Panc1 (cell line): Measurements from ENCODE around the gene F11R. TPM values are rescaled to one million over a fixed set of nuclear protein-coding genes. Genes with fewer than 3 reads are reported as not detected.
A peak's percentile ranks its signal among the peaks of the same experiment; 100 is the strongest.

Source experiments
- ATAC-seq: fragments of 200-7000 bp; cut with Tn5 transposase; 2 replicates; pipeline ENCODE4 v1.9.1; 2020; ENCODE audit warnings: mild to moderate bottlenecking, moderate library complexity
- BruUV-seq: library from RNA; stranded (reverse); fragments of 400-500 nt; replicated peaks from 2 replicates; lab custom pipeline; 2021; lab: Mats Ljungman, UMichigan
- CTCF ChIA-PET: fragments of 300-600 bp; sonication (Branson Sonifier 250); formaldehyde crosslinking; loops from one replicate; lab custom pipeline; 2022; ENCODE audit warnings: antibody characterized with exemption; lab: Charles Lee
- POLR2A ChIA-PET: fragments of 300-600 bp; sonication (Branson Sonifier 250); formaldehyde crosslinking; loops from one replicate; lab custom pipeline; 2022; ENCODE audit warnings: antibody characterized with exemption; lab: Charles Lee
- DNase-seq: peaks from one replicate; pipeline ENCODE4 v3.0.0-alpha.2; 2010; ENCODE audit warnings: low read depth, low spot score
- H3K27ac ChIP-seq: 2 replicates; pipeline ENCODE4 v1.5.1; 2011; ENCODE audit warnings: mild to moderate bottlenecking, low read length, inconsistent platforms
- H3K27me3 ChIP-seq: fragments of 200-500 bp; sonication (Bioruptor generic); 2 replicates; pipeline ENCODE4 v1.6.0; 2014; ENCODE audit warnings: low read length, inconsistent platforms; ENCODE audit not compliant: control insufficient read depth, insufficient read depth
- H3K36me3 ChIP-seq: fragments of 200-500 bp; sonication (Bioruptor generic); 2 replicates; pipeline ENCODE4 v1.5.1; 2014; ENCODE audit warnings: inconsistent platforms, mild to moderate bottlenecking, low read length, moderate library complexity; ENCODE audit not compliant: control insufficient read depth, insufficient read depth
- H3K4me1 ChIP-seq: 2 replicates; pipeline ENCODE4 v1.5.1; 2011; ENCODE audit warnings: inconsistent platforms, mild to moderate bottlenecking, low read length, moderate library complexity; ENCODE audit not compliant: control insufficient read depth, insufficient read depth
- H3K4me3 ChIP-seq, 2 experiments: 2 replicates each; pipeline ENCODE4 v1.5.1; 2011 to 2012; ENCODE audit warnings: low read depth in 2 of 2, low read length in 2 of 2, mild to moderate bottlenecking in 2 of 2, inconsistent platforms in 1 of 2, moderate library complexity in 1 of 2
- H3K9me3 ChIP-seq: fragments of 200-500 bp; sonication (Bioruptor generic); 2 replicates; pipeline ENCODE4 v1.5.1; 2014; ENCODE audit warnings: low read depth, mild to moderate bottlenecking, inconsistent platforms, low read length, moderate library complexity; ENCODE audit not compliant: control insufficient read depth, insufficient read depth
- POLR2AphosphoS5 ChIP-seq: IDR thresholded peaks from 2 replicates; pipeline ENCODE4 v1.6.1; 2012; ENCODE audit warnings: mild to moderate bottlenecking, low read depth, low read length, moderate library complexity
- SIN3A ChIP-seq: IDR thresholded peaks from 2 replicates; pipeline ENCODE4 v1.6.1; 2012; ENCODE audit warnings: low read depth, mild to moderate bottlenecking, low read length, moderate library complexity, borderline replicate concordance; ENCODE audit not compliant: insufficient read depth
- TCF7L2 ChIP-seq: IDR thresholded peaks from 2 replicates; pipeline ENCODE4 v1.6.1; 2011; ENCODE audit warnings: mild to moderate bottlenecking, low read depth, low read length, inconsistent platforms
- in situ Hi-C: cut with HindIII; loops from 2 replicates; pipeline ENCODE4 v1.10.0; 2016; ENCODE audit warnings: low sequenced_read_pairs, low pct_unique_long_range_greater_than_20kb
- intact Hi-C: fragments of 100-400 bp; cut with micrococcal nuclease; formaldehyde crosslinking; loops from one replicate; pipeline ENCODE4 v1.10.0; 2022; ENCODE audit not compliant: unreplicated experiment
- total RNA-seq: library from RNA; stranded (reverse); gene quantifications from one replicate; pipeline ENCODE4 v1.2.1, GENCODE V29; 2021; ENCODE audit not compliant: unreplicated experiment
- TF ChIP-seq, protein P1 (sequence below), 2 experiments: IDR thresholded peaks; 2 replicates each; pipeline ENCODE4 v1.6.1; 2011 to 2012; ENCODE audit warnings: low read depth in 2 of 2, control low read depth in 1 of 2, low read length in 1 of 2, mild to moderate bottlenecking in 1 of 2, moderate library complexity in 1 of 2; ENCODE audit not compliant: insufficient read depth in 1 of 2
- TF ChIP-seq, protein P2 (sequence below): fragments of 450-650 bp; IDR thresholded peaks from 2 replicates; pipeline ENCODE4 v1.5.1; 2017; ENCODE audit warnings: mild to moderate bottlenecking

Gene F11R
- total RNA-seq, 1 experiment from 2014 or later, result 63.0 TPM

DNA sequence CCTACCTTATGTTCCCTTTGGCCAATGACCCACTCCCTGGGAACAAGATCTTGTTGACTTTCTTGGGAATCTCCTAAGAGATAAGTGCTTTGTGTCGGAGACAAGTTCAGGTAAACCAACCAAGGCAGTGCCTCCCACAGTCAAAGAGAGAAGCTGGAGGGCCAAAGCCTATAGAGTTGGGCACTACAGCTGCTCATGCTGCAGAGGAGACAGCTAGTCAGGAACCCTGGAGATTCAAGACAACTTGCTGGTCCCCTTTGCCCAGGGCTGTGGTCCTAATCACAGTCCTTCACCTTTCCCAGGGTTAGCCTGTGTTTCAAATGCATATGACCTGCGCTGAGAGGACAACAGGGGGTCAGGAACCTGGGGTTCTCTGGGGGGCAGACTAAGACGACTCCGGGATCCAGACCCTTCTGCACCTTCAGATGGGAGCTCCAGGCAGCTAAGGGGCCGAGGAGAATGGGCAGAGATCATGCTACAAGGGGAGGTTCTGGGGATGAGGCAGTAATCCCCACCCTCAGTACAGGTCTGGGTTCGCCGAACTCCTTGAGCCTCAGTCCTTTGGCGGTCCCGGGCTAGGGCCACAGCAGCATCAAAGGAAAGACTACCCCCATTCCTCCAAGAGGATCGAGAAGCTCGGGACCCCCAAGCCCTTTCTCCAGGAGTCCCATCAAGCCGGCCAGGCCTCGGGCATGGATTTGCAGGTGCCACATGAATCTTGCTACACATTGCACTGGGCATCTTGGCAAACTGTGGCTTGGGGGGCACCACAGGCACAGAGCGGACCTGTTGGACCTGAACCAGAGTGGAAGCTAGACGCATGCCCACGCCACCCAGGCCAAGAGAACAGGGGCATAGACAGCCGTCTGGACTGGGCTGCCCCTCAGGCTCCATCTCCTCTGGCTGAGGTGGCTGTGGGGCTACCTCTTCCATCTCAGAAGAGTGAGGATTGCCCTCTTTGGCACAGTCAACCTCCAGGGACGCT, 26.8 kb upstream of the F11R start:
- TF ChIP-seq, protein P1, sequence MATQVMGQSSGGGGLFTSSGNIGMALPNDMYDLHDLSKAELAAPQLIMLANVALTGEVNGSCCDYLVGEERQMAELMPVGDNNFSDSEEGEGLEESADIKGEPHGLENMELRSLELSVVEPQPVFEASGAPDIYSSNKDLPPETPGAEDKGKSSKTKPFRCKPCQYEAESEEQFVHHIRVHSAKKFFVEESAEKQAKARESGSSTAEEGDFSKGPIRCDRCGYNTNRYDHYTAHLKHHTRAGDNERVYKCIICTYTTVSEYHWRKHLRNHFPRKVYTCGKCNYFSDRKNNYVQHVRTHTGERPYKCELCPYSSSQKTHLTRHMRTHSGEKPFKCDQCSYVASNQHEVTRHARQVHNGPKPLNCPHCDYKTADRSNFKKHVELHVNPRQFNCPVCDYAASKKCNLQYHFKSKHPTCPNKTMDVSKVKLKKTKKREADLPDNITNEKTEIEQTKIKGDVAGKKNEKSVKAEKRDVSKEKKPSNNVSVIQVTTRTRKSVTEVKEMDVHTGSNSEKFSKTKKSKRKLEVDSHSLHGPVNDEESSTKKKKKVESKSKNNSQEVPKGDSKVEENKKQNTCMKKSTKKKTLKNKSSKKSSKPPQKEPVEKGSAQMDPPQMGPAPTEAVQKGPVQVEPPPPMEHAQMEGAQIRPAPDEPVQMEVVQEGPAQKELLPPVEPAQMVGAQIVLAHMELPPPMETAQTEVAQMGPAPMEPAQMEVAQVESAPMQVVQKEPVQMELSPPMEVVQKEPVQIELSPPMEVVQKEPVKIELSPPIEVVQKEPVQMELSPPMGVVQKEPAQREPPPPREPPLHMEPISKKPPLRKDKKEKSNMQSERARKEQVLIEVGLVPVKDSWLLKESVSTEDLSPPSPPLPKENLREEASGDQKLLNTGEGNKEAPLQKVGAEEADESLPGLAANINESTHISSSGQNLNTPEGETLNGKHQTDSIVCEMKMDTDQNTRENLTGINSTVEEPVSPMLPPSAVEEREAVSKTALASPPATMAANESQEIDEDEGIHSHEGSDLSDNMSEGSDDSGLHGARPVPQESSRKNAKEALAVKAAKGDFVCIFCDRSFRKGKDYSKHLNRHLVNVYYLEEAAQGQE (IDR thresholded peaks at IDR 0.05; ENCODE audit: insufficient read depth in 1 of 2, low read depth in 2 of 2, low read length in 1 of 2), result no peak
- TF ChIP-seq, protein P2, sequence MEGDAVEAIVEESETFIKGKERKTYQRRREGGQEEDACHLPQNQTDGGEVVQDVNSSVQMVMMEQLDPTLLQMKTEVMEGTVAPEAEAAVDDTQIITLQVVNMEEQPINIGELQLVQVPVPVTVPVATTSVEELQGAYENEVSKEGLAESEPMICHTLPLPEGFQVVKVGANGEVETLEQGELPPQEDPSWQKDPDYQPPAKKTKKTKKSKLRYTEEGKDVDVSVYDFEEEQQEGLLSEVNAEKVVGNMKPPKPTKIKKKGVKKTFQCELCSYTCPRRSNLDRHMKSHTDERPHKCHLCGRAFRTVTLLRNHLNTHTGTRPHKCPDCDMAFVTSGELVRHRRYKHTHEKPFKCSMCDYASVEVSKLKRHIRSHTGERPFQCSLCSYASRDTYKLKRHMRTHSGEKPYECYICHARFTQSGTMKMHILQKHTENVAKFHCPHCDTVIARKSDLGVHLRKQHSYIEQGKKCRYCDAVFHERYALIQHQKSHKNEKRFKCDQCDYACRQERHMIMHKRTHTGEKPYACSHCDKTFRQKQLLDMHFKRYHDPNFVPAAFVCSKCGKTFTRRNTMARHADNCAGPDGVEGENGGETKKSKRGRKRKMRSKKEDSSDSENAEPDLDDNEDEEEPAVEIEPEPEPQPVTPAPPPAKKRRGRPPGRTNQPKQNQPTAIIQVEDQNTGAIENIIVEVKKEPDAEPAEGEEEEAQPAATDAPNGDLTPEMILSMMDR, result no peak
- TF ChIP-seq TCF7L2, result no peak
- no peak for TF ChIP-seq SIN3A
- no peak for TF ChIP-seq POLR2AphosphoS5

DNA sequence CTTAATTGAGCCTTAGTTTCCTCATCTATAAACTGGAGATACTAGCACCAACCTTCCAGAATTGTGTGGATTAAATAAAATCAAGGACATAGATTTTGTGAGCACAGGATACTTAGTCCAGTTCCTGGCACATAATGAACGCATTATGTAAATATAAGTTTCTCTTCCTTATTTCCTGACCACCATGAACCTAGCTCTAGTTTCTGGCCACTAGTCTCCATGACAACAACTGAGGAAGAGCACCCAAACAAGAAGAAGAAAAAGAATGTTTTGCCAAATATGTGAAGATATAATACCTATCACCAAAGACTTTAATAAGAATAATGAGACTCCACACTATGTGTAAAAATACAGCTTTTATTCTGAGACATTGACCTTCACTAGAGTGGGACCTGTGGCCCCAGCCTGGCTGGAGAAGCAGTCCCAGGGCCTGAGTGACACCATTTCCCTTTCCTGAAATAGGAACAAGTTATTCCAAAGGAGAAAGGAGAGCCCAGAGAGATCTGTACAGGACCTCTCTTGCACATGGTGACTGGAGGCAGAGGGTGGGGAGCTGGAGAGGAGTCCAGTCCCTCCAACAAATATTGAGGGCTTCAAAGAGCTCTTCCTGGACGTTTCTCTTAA, 25.8 kb upstream of the F11R start:
- Histone ChIP-seq H3K4me3 (peak overlapping the region; percentile 69 to 93), H3K27me3 (no peaks in the 10 kb centered on the region), H3K27ac (peak overlapping the region; percentile 99), H3K36me3 (peaks cover 3% of the 10 kb centered on the region), H3K4me1 (peaks cover 13% of the 10 kb centered on the region), H3K9me3 (peaks cover 17% of the 10 kb centered on the region; the same call in 1 of the 2 replicates)
- BruUV-seq, result no TSS peak
- CTCF ChIA-PET, result no interaction called here
- TF ChIP-seq POLR2AphosphoS5 (no peak), SIN3A (no peak), TCF7L2 (no peak)
- TF ChIP-seq, protein P1 (IDR thresholded peaks at IDR 0.05; ENCODE audit: insufficient read depth in 1 of 2, low read depth in 2 of 2, low read length in 1 of 2), result no peak
- TF ChIP-seq, protein P2, result no peak
- DNase-seq (no peak), ATAC-seq (no peak)
- POLR2A ChIA-PET, result no interaction called here
- in situ Hi-C loops (no loop called here), intact Hi-C loops (no loop called here)

More for the DNA sequence above, 26.8 kb upstream of the F11R start:
- peaks cover 17% of the 10 kb centered on the region; the same call in 1 of the 2 replicates for H3K9me3 ChIP-seq
- no TSS peak for BruUV-seq
- in situ Hi-C loops, result no loop called here
- POLR2A ChIA-PET, result no interaction called here
- ATAC-seq, result no peak
- DNase-seq, result no peak
- no peak overlapping the region for H3K27ac ChIP-seq
- intact Hi-C loops, result no loop called here
- H3K27me3 ChIP-seq, result no peaks in the 10 kb centered on the region
- CTCF ChIA-PET, result no interaction called here
- H3K4me3 ChIP-seq, result no peak overlapping the region
- H3K4me1 ChIP-seq, result peaks cover 13% of the 10 kb centered on the region
- peaks cover 1% of the 10 kb centered on the region; the same call in 1 of the 2 replicates for H3K36me3 ChIP-seq
